ENCODE results near the gene UNC5C. TPM values are rescaled to one million over a fixed set of nuclear protein-coding genes. Genes with fewer than 3 reads are reported as not detected.

UNC5C gene
- total and polyA plus RNA-seq, 3 donors from 2014 or later = 6.8 to 22.8 (median 20.5) TPM

DNA sequence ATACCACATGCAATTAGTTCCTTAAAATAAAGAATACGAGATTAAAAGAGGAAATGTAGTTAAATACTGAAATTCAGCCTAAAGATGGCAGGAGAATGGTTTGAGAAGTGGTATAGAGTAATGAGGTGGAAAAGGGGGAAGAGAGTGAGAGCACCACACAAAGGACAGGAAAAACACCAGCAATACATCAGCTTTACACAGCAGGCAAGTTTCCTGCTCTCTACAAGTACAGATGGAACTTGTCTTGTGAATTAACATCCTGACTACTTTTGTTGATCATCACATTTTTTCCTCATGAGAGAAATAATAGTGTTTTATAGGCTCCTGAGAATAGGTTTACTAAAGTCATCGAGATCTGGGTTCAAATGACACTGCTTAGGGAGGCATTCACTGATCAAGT lies 2.9 kb upstream of the UNC5C start:
- no peak overlapping the region for H3K27ac ChIP-seq
- 80 to 85% methylated on average over 2 of the region's 2 CpGs for WGBS, 2 donors
- no peak for DNase-seq
- no peaks in the 10 kb centered on the region for H3K9me3 ChIP-seq
- TF ChIP-seq, protein P1, sequence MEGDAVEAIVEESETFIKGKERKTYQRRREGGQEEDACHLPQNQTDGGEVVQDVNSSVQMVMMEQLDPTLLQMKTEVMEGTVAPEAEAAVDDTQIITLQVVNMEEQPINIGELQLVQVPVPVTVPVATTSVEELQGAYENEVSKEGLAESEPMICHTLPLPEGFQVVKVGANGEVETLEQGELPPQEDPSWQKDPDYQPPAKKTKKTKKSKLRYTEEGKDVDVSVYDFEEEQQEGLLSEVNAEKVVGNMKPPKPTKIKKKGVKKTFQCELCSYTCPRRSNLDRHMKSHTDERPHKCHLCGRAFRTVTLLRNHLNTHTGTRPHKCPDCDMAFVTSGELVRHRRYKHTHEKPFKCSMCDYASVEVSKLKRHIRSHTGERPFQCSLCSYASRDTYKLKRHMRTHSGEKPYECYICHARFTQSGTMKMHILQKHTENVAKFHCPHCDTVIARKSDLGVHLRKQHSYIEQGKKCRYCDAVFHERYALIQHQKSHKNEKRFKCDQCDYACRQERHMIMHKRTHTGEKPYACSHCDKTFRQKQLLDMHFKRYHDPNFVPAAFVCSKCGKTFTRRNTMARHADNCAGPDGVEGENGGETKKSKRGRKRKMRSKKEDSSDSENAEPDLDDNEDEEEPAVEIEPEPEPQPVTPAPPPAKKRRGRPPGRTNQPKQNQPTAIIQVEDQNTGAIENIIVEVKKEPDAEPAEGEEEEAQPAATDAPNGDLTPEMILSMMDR (IDR thresholded peaks at IDR 0.05) = no peak
- TF ChIP-seq POLR2A (IDR thresholded peaks at IDR 0.05) = no peak
- no peaks in the 10 kb centered on the region for H3K27me3 ChIP-seq
- H3K36me3 ChIP-seq (ENCODE audit: low read depth, missing control alignments) = no peaks in the 10 kb centered on the region
- no peaks in the 10 kb centered on the region for H3K4me1 ChIP-seq
- intact Hi-C loops (cut with DNase I; ENCODE audit: low total_unique reads) = no loop called here
- no peak overlapping the region for H3K4me3 ChIP-seq

DNA sequence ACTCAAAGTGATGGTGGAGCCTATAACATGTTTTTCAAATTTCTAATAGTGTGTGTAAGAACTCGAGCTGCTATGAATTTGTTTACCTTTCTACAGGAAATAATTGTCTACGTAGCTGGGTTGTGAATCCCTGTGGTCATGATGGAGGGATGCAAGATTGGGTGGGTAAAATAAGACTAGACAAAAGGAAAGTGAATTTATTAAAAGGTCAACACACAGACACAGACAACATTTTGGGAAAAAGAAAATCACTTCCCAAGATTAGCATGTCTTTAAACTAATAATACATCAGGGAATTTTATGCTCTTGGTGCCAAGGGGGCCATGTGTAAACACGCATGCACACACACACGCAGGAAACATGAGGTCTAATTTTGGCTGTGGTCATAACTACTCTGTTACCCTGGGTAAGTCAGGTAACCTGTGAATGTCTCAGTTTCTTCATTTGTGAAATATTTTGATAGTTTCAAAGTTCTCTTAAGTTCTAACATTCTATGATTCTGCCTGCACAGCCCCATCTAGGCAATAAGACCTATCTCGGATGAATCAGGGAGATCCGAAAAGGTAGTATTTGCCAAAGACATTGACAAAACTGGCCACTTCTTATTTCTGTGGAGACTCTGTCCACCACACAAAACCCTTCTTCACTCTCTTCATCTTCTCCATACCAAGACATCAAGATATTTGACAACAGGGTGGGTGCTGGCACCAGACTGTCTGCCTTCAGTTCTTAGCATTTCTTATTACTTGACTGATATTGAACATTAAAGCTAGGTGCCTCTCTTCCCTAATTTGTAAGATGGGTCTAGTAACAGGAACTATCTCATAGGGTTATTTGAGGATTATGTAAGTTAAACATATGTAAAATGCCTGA lies 1.6 kb upstream of the UNC5C start:
- Histone ChIP-seq H3K36me3 (ENCODE audit: low read depth, missing control alignments) (no peaks in the 10 kb centered on the region), H3K9me3 (no peaks in the 10 kb centered on the region), H3K4me1 (peaks cover 7% of the 10 kb centered on the region), H3K27ac (peak overlapping the region; percentile 92 to 95), H3K4me3 (peak overlapping the region; percentile 78 to 85), H3K27me3 (no peaks in the 10 kb centered on the region)
- no peak for TF ChIP-seq POLR2A (IDR thresholded peaks at IDR 0.05)
- TF ChIP-seq, protein P1 (IDR thresholded peaks at IDR 0.05) = no peak
- no peak for DNase-seq
- intact Hi-C loops (cut with DNase I; ENCODE audit: low total_unique reads) = no loop called here
- WGBS, 2 donors = 21 to 25% methylated on average over 6 of the region's 6 CpGs

DNA sequence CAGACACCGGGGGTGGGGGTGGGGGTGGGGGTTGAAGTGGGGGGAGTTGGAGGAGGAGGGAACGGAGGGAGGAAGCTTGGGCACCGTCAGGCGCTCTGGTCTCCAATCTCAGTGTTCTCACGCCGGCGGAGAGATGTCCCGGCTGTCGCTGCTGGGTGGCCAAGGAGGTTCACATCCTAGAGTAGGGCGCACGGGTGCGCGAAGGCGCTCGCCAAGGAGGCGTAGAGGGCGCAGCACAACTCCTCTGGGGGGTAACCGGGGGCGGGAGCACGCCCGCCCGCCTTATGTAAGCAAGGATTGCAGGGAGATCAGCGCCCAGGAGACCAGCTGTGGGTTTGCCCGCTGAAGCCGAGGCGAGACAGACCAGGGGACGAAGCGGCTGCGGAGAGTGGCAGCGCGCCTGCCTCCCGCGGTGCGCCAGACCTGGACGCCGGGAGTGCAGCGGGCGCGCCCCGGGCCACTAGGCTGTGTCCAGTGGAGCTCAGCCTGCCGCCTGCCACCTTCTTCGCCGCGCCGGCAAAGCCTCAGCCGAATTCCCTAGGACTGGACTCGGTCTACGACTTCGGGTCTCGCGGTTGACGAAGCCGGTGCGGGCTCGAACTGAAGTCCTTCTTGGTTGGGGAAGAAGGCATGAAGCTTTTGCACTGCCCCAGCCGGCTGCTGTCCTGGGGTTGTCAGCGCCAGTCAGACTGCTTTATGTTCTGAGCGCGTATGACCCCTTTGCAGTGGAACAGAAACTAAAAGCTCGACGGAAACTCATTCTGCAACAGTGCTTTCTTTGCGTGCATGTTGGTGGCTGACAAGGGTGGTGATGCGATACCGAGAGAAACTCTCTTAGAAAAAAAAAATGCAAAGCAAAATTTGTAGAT lies 707 bp upstream of the UNC5C start:
- H3K27ac ChIP-seq = peak overlapping the region; percentile 92 to 95
- H3K36me3 ChIP-seq (ENCODE audit: low read depth, missing control alignments) = no peaks in the 10 kb centered on the region
- peak; percentile 85 for DNase-seq
- peaks cover 12% of the 10 kb centered on the region for H3K4me1 ChIP-seq
- intact Hi-C loops (cut with DNase I; ENCODE audit: low total_unique reads) = no loop called here
- H3K27me3 ChIP-seq = no peaks in the 10 kb centered on the region
- no peak for TF ChIP-seq POLR2A (IDR thresholded peaks at IDR 0.05)
- TF ChIP-seq, protein P1 (IDR thresholded peaks at IDR 0.05) = no peak
- H3K9me3 ChIP-seq = no peaks in the 10 kb centered on the region
- WGBS, 2 donors = 0% methylated on average over 27 to 56 of the region's 64 CpGs
- H3K4me3 ChIP-seq = peak overlapping the region; percentile 78 to 85

DNA sequence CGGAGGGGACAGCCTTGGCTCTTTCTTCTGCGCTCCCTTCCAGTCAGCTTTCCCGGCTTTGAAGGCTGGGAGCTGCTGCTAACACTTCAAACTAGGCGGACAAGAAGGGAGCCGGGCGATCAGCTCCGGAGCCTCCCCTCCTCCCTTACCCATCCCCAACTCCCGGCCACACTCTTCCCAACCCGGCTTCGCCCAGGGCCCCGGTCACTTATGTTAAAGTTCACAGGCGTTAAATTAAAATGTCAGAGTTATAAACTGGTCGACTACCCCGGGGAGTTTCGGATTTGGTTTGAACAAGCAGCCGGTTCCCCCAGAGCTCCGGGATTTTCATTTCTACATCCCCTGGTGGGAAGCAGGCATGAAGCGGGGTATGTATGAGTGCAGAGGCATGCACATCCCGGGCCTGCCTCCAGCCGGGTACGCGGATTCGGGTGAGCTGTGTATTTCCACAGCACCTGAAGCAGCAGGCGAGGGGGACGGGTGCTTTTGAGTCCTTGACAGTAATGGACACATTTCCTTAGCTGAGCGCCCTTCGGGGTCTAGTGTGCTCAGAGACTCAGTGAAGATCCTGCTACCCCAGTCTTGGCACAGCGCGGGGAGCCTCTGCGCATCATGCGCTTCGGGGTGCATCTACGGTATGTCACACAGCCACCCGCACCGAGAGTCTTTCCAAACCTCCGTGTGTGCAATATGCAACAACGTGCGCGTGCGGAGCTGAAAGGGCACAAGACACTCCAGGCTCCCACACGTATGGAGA lies 880 bp downstream of the UNC5C start:
- no peaks in the 10 kb centered on the region for H3K9me3 ChIP-seq
- H3K27me3 ChIP-seq = no peaks in the 10 kb centered on the region
- no peaks in the 10 kb centered on the region for H3K36me3 ChIP-seq (ENCODE audit: low read depth, missing control alignments)
- no peak for TF ChIP-seq POLR2A (IDR thresholded peaks at IDR 0.05)
- 0 to 4% methylated on average over 21 to 41 of the region's 41 CpGs for WGBS, 2 donors
- peak; percentile 71 for DNase-seq
- peaks cover 17% of the 10 kb centered on the region for H3K4me1 ChIP-seq
- intact Hi-C loops (cut with DNase I; ENCODE audit: low total_unique reads) = no loop called here
- peak overlapping the region; percentile 92 to 95 for H3K27ac ChIP-seq
- peak overlapping the region; percentile 78 to 85 for H3K4me3 ChIP-seq
